GM10266 (cell line): Measurements from ENCODE around the gene PLAC8L1.

ENCODE experiments used
- DNase-seq: peaks from one replicate; pipeline ENCODE4 v3.0.0; 2012; ENCODE audit errors: extremely low spot score
- TF ChIP-seq, protein P1 (sequence below): IDR thresholded peaks from 2 replicates; pipeline ENCODE4 v1.5.1; 2012; ENCODE audit warnings: mild to moderate bottlenecking, low read depth; ENCODE audit not compliant: control insufficient read depth, insufficient read depth; ENCODE audit errors: missing control alignments

PLAC8L1 gene

DNA sequence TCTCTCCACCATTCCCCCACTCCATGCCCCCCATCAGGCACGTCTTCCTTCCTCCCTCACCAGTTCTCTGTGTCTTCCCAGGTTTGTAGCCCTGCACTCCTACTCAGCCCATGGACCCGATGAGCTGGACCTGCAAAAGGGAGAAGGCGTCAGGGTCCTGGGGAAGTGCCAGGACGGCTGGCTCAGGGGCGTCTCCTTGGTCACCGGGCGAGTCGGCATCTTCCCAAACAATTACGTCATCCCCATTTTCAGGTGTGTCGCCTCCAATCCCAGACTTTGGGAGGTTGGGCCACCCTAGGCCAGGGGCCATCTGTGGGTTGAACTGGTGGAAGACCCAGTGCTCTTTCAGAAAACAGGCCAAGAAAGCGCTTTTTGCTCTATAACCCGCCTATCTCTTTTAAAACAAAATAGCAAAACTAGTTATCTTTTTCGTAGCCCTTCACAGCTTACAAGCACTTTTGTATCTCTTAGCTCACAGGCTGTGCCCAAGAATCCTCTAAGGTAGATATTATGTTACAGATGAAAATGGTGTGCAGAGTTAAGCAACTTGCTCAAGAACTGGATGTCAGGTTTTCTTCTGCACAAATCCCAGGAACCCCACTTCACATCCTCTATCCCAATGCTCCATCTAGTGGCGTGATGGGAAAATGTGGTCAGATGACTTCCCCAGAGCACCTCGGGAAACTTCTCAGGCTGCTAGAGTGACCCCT, 56.2 kb downstream of the PLAC8L1 start:
- peak; percentile 41 for DNase-seq

DNA sequence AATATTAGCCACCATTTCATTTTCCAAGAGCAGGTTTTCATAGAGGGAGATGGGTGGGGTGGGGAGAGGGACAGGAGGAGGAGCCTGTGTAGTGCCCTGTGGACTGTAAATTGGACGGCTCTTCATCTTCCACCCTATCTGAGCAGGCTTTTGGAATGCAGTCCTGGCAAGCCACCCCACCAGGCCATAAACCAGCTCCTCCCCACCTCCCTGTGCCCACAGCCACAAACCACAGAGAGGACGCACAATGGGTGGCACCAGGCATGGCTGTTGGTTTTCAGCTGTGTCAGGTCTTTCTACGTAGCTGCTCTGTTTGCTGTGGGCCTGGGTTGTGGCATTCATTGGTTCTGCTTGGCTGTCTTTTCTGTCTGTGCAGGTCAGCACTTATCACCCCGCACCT, 58.0 kb downstream of the PLAC8L1 start:
- TF ChIP-seq, protein P1, sequence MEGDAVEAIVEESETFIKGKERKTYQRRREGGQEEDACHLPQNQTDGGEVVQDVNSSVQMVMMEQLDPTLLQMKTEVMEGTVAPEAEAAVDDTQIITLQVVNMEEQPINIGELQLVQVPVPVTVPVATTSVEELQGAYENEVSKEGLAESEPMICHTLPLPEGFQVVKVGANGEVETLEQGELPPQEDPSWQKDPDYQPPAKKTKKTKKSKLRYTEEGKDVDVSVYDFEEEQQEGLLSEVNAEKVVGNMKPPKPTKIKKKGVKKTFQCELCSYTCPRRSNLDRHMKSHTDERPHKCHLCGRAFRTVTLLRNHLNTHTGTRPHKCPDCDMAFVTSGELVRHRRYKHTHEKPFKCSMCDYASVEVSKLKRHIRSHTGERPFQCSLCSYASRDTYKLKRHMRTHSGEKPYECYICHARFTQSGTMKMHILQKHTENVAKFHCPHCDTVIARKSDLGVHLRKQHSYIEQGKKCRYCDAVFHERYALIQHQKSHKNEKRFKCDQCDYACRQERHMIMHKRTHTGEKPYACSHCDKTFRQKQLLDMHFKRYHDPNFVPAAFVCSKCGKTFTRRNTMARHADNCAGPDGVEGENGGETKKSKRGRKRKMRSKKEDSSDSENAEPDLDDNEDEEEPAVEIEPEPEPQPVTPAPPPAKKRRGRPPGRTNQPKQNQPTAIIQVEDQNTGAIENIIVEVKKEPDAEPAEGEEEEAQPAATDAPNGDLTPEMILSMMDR, result no peak
- no peak for DNase-seq

More for the DNA sequence above, 56.2 kb downstream of the PLAC8L1 start:
- TF ChIP-seq, protein P1, result peak; percentile 46

DNA sequence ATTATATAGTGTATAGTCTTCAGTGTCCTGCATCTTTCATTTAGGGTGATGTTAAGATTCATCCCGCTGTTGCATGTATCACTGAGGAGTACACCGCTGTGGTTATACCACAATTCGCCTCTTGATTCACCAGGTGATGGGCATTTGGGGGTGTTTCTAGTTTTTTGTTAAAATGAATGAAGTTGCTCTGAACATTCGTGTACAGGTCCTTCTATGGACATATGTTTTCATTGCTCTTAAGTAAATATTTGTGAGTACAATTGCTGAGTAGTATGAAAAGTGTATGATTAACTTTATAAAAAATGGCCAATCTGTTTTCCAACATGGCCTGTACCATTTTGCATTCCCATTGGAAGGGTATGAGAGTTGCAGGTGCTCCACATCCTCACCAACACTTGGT, 61.7 kb downstream of the PLAC8L1 start:
- TF ChIP-seq, protein P1, result no peak
- DNase-seq, result no peak

DNA sequence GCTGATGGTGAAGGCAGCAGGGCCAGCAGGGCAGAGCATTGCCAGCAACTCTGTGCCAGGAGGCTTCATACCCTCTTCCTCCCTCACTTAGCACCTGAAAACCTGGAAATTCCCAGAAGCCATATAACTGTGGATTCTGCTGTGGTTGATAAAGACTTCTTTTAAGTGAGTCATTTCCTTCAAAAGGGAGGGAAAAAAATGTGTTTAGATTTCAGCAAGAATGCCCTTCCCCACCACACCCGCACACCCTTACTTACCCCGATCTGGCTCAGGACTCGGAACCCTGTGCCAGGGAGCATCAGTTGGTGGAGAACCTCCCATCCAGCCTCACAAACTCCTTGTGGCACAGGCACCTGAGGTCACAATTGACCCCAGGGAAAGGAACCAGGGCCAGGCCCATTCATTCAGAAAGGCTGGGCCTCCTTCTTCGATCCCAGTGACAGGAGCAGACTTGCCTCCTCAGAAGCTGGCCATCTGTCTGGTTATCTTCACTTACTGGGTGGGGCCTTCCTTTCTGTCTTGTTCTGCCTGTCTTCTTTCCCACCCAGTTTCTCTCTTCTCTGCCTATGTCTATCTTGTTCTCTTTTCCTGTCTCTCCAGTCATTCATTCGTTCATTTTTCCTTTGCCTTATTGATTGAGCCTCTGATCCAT, 62.6 kb downstream of the PLAC8L1 start:
- TF ChIP-seq, protein P1, result no peak
- no peak for DNase-seq

DNA sequence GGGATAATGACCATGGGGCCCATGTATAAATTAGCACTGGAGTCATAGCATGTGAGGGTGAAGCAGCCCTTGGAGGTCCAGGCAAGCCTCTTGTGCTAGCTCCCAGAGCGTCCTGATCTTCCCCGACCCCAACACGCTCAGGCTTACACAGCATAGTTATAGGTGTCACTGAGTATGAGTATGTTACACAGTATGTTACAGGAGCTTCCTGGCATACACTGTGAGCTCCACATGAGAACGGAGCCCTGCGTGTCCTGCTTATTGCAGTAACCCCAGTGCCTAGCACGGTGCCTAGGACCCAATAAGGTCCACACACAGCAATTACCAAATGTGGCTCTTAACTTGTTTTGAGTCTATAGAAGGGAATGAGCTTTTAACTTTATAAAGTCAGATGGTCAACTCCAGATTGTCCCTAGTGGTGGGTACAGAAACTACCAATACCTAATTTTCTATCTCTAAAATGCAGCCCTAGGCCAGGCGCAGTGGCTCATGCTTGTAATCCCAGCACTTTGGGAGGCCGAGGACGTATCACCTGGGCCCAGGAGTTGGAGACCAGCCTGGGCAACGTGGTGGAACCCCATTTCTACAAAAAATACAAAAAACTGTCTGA, 64.1 kb downstream of the PLAC8L1 start:
- TF ChIP-seq, protein P1, result no peak
- no peak for DNase-seq

DNA sequence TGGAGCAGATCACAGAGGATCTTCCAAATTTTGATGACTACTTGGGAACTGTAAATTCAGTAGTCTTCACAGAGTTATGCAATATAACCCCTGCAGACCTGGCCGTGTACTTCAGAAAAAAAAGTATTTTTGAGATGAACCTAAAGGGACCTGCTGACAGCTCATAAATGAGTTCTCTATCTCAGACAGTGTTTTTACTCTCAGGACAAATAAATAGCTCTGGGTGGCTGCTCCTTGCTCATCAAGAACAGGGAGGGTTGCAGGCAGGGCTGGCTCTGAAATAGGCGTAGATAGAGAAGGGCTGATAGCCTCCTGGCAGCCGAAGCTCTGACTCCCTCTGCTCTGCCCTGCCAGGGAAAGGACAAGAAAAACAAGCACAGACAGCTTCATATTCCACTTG, 64.8 kb downstream of the PLAC8L1 start:
- DNase-seq, result no peak
- TF ChIP-seq, protein P1, result no peak

DNA sequence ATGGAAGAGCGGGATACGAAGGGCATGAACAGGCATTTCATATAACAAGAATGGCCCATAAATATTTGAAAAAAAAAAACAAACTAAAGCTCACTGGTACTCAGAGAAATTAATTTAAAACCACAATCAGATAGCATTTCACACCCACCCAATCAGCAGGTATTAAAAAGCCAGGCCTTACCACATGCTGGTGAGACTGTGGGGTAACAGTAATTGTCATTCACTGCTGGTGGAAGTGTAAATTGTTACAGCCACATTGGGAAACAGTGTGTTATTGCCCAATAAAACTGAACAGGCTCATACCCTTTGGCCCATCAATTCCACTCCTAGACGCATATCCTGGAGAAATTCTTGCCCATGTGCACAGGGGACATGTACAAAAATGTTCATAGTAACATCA, 66.0 kb downstream of the PLAC8L1 start:
- TF ChIP-seq, protein P1, result no peak

More for the DNA sequence above, 66.0 kb downstream of the PLAC8L1 start:
- no peak for DNase-seq
